Neural crest cell (in vitro differentiated cells): ENCODE measurements around the gene CEP68. TPM values are rescaled to one million over a fixed set of nuclear protein-coding genes. Genes with fewer than 3 reads are reported as not detected.

ENCODE experiments used
- DNase-seq: peaks from one replicate; pipeline ENCODE4 v3.0.0; 2021; ENCODE audit warnings: low read depth, mixed read lengths, low spot score
- H3K27ac Mint-ChIP-seq: one replicate; pipeline ENCODE4 v1.8.0; 2021; ENCODE audit warnings: mild to moderate bottlenecking, mixed read lengths; ENCODE audit not compliant: unreplicated experiment
- H3K27me3 Mint-ChIP-seq: 2 replicates; pipeline ENCODE4 v1.8.0; 2021; ENCODE audit warnings: low read depth, mild to moderate bottlenecking, mixed read lengths
- H3K36me3 Mint-ChIP-seq: 2 replicates; pipeline ENCODE4 v1.8.0; 2021; ENCODE audit warnings: low read depth, mild to moderate bottlenecking, mixed read lengths
- H3K4me1 Mint-ChIP-seq: 2 replicates; pipeline ENCODE4 v1.8.0; 2021; ENCODE audit warnings: mixed read lengths
- H3K4me3 Mint-ChIP-seq: one replicate; pipeline ENCODE4 v1.8.0; 2021; ENCODE audit warnings: mild to moderate bottlenecking, mixed read lengths
- H3K9me3 Mint-ChIP-seq: 2 replicates; pipeline ENCODE4 v1.8.0; 2021; ENCODE audit warnings: mixed read lengths
- CTCF ChIP-seq: fragments of 200-600 bp; sonication (generic); conservative IDR thresholded peaks from 2 replicates; pipeline ENCODE4 v1.5.0; 2021; ENCODE audit warnings: antibody characterized with exemption, mild to moderate bottlenecking
- total RNA-seq: library from RNA; stranded (reverse); gene quantifications from 2 replicates; pipeline ENCODE4 v1.2.1, GENCODE V29; 2021

Gene CEP68
- total RNA-seq, 1 donor from 2014 or later: 25.0 TPM

DNA sequence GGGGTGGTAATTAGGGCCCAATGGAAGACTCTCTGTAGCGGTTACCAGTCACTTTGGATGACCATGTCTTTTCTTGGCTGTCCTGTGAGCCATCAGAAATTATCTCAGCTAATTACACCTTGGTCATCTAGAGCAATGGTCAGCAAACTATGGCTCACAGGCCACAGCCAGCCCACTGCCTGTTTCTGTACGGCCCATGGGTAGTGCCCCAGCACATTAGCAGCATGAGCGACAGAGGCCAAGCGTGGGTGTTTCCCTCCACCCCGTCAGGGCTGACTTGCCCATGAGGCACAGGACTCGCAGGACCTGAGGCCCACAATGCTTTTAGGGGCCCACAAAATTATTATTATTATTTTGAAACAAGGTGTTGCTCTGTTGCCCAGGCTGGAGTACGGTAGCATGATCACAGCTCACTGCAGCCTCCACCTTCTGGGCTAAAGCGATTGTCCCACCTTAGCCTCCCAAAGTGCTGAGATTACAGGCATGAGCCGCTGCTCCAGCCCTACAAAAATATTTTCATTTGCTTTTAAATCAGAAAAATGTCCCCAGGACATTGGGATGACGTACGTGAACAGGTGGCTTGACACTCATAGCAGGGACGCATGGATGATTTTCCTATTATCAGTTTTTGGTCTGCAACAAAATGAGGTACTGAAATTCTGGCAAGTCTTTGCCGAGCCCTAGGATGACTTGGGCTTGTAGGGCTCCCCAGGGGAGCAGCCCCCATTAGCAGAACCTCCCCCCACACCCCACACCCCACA, 29.3 kb upstream of the CEP68 start:
- no peaks in the 10 kb centered on the region for H3K27me3 Mint-ChIP-seq
- H3K4me3 Mint-ChIP-seq: no peak overlapping the region
- peaks cover 18% of the 10 kb centered on the region for H3K4me1 Mint-ChIP-seq
- no peaks in the 10 kb centered on the region for H3K9me3 Mint-ChIP-seq
- DNase-seq: no peak
- H3K36me3 Mint-ChIP-seq: no peaks in the 10 kb centered on the region
- H3K27ac Mint-ChIP-seq: no peak overlapping the region
- TF ChIP-seq CTCF: no peak

GRCh38 chr2:65027616-65028244, 28.5 kb upstream of the CEP68 start:
- Mint-ChIP-seq H3K36me3 (no peaks in the 10 kb centered on the region), H3K4me3 (no peak overlapping the region), H3K27me3 (no peaks in the 10 kb centered on the region), H3K4me1 (peaks cover 20% of the 10 kb centered on the region), H3K9me3 (no peaks in the 10 kb centered on the region), H3K27ac (no peak overlapping the region)
- DNase-seq: no peak
- TF ChIP-seq CTCF: no peak

- H3K36me3 Mint-ChIP-seq: no peaks in the 10 kb centered on the region
- H3K27me3 Mint-ChIP-seq: no peaks in the 10 kb centered on the region
- TF ChIP-seq CTCF: no peak
- H3K27ac Mint-ChIP-seq: no peak overlapping the region
- no peak for DNase-seq
- no peak overlapping the region for H3K4me3 Mint-ChIP-seq
- no peaks in the 10 kb centered on the region for H3K9me3 Mint-ChIP-seq
- H3K4me1 Mint-ChIP-seq: peaks cover 19% of the 10 kb centered on the region
These were observed 25.5 kb upstream of the CEP68 start for GRCh38 chr2:65030476-65031332.

DNA sequence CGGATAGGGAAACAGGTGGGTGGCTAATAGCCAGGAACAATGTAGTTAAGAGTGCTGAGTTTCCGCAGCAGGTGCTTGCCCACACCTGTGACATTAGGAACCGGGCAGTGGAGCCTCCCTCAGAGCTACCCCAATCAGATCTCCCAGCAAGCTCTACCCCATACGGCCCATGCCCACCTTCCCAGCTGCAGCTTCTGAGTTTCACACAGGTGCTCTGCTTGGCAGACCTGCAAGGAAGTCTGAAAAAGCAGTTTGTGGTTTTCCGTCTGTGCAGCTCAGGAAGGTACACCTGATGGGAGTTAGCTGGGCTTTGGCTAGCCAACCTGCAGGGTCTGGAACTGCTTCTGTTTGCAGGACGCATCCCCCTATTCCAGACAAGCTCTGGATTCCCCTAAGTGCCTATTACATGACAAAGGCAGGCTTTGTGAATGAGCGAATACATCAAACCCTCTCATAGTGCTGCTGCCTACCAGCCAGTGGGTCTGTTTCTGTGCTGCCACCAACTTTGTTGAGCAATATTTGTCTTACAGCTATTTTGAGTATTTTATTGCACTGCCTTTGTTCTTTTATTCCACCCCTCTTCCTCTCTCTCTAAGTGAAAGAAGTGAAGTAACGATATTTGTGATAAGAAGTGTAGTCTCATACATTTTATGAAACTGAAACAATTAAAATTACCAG, 24.7 kb upstream of the CEP68 start:
- H3K4me3 Mint-ChIP-seq: no peak overlapping the region
- H3K4me1 Mint-ChIP-seq: peaks cover 15% of the 10 kb centered on the region
- no peaks in the 10 kb centered on the region for H3K27me3 Mint-ChIP-seq
- TF ChIP-seq CTCF: no peak
- H3K9me3 Mint-ChIP-seq: no peaks in the 10 kb centered on the region
- no peaks in the 10 kb centered on the region for H3K36me3 Mint-ChIP-seq
- no peak overlapping the region for H3K27ac Mint-ChIP-seq
- DNase-seq: no peak
